Measurements from ENCODE around the gene PFN2. TPM values are rescaled to one million over a fixed set of nuclear protein-coding genes. Genes with fewer than 3 reads are reported as not detected.

The PFN2 gene
- total and polyA plus RNA-seq, 2 donors (not counting 1 experiment from before 2014, with no cell fraction given) = 1.2 to 8.1 TPM

DNA sequence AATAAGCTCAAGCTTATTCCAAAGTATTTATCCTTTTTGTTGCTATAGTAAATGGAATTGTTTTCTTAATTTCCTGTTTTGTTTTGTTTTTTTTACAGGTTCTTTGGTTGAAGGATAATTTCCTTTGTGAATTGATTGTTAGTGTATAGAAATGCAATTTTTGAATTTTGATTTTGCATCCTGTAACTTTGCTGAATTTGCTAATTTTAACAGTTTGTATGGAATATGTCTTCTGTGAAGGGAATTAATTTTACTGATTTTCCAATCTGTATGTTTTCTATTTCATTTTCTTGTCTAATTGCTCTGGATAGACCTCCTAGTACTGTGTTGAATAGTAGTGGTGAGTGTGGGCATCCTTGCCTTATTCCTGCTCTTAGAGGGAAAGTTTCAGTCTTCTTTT, 28.3 kb downstream of the PFN2 start:
- H3K9me3 ChIP-seq (ENCODE audit: control extremely low read depth in 1 of 3, control insufficient read depth in 2 of 3, insufficient read depth in 1 of 3, low read length in 2 of 3) = peaks cover 0 to 6% (median 2%) of the 10 kb centered on the region in 3 donors
- intact Hi-C loops (cut with micrococcal nuclease) = no loop called here
- Mint-ChIP-seq H3K4me1 (peaks cover 16% of the 10 kb centered on the region), H3K27me3 (no peaks in the 10 kb centered on the region), H3K9me3 (ENCODE audit: insufficient read depth) (peaks cover 4% of the 10 kb centered on the region), H3K4me3 (no peak overlapping the region), H3K27ac (no peak overlapping the region)
- ChIA-PET CTCF (no interaction called here), POLR2A (no interaction called here)
- H3K27ac ChIP-seq (ENCODE audit: low read length in 2 of 2) = no peak overlapping the region
- no peak overlapping the region for H2AFZ ChIP-seq (ENCODE audit: insufficient read depth, low read depth, low read length, poor library complexity, severe bottlenecking)
- ATAC-seq (ENCODE audit: low read depth) (no peak), DNase-seq (no peak)
- H3K79me2 ChIP-seq (ENCODE audit: control insufficient read depth, insufficient read depth, low read length) = peaks cover 20% of the 10 kb centered on the region
- peaks cover 10 to 19% of the 10 kb centered on the region in 2 experiments for H3K36me3 ChIP-seq (replicated peaks in 1 of 2; ENCODE audit: control extremely low read depth in 1 of 2, control insufficient read depth in 1 of 2, extremely low read depth in 1 of 2, insufficient read depth in 2 of 2, low read length in 1 of 2)
- H3K4me2 ChIP-seq (replicated peaks; ENCODE audit: low read depth, low read length, poor library complexity, severe bottlenecking) = no peak overlapping the region
- no peak overlapping the region for H3K9ac ChIP-seq (ENCODE audit: low read length)
- H3K4me3 ChIP-seq (ENCODE audit: control extremely low read depth in 1 of 5, extremely low read depth in 1 of 5, insufficient read depth in 1 of 5, low read depth in 2 of 5, low read length in 4 of 5) = no peak overlapping the region
- H4K20me1 ChIP-seq (ENCODE audit: control insufficient read depth, insufficient read depth, low read length, poor library complexity, severe bottlenecking) = peaks cover 10% of the 10 kb centered on the region
- H3K4me1 ChIP-seq (ENCODE audit: control insufficient read depth in 2 of 2, insufficient read depth in 2 of 2, low read length in 2 of 2) = no peaks in the 10 kb centered on the region
- H3K27me3 ChIP-seq (replicated peaks in 1 of 4; ENCODE audit: control extremely low read depth in 1 of 4, control insufficient read depth in 3 of 4, insufficient read depth in 4 of 4, low read length in 3 of 4) = no peaks in the 10 kb centered on the region
- TF ChIP-seq CTCF (IDR thresholded peaks at IDR 0.05) (no peak), EZH2 (IDR thresholded peaks at IDR 0.05; ENCODE audit: borderline replicate concordance, insufficient read depth, low read depth, low read length, poor library complexity, severe bottlenecking) (no peak)

- H3K4me1 Mint-ChIP-seq = peaks cover 13% of the 10 kb centered on the region
- Histone ChIP-seq H3K4me2 (replicated peaks; ENCODE audit: low read depth, low read length, poor library complexity, severe bottlenecking) (no peak overlapping the region), H3K79me2 (ENCODE audit: control insufficient read depth, insufficient read depth, low read length) (peaks cover 20% of the 10 kb centered on the region), H3K27me3 (replicated peaks in 1 of 4; ENCODE audit: control extremely low read depth in 1 of 4, control insufficient read depth in 3 of 4, insufficient read depth in 4 of 4, low read length in 3 of 4) (no peaks in the 10 kb centered on the region), H3K4me3 (ENCODE audit: control extremely low read depth in 1 of 5, extremely low read depth in 1 of 5, insufficient read depth in 1 of 5, low read depth in 2 of 5, low read length in 4 of 5) (no peak overlapping the region), H3K36me3 (replicated peaks in 1 of 2; ENCODE audit: control extremely low read depth in 1 of 2, control insufficient read depth in 1 of 2, extremely low read depth in 1 of 2, insufficient read depth in 2 of 2, low read length in 1 of 2) (peaks cover 10 to 19% of the 10 kb centered on the region in 2 experiments), H4K20me1 (ENCODE audit: control insufficient read depth, insufficient read depth, low read length, poor library complexity, severe bottlenecking) (peaks cover 14% of the 10 kb centered on the region), H2AFZ (ENCODE audit: insufficient read depth, low read depth, low read length, poor library complexity, severe bottlenecking) (no peak overlapping the region), H3K4me1 (ENCODE audit: control insufficient read depth in 2 of 2, insufficient read depth in 2 of 2, low read length in 2 of 2) (no peaks in the 10 kb centered on the region), H3K9me3 (ENCODE audit: control extremely low read depth in 1 of 3, control insufficient read depth in 2 of 3, insufficient read depth in 1 of 3, low read length in 2 of 3) (peaks cover 0 to 6% (median 2%) of the 10 kb centered on the region in 3 donors), H3K27ac (ENCODE audit: low read length in 2 of 2) (no peak overlapping the region), H3K9ac (ENCODE audit: low read length) (no peak overlapping the region)
- no peak overlapping the region for H3K27ac Mint-ChIP-seq
- H3K27me3 Mint-ChIP-seq = no peaks in the 10 kb centered on the region
- ChIA-PET POLR2A (no interaction called here), CTCF (no interaction called here)
- intact Hi-C loops (cut with micrococcal nuclease) = no loop called here
- peaks cover 4% of the 10 kb centered on the region for H3K9me3 Mint-ChIP-seq (ENCODE audit: insufficient read depth)
- no peak overlapping the region for H3K4me3 Mint-ChIP-seq
- WGBS (ENCODE audit: insufficient coverage) = 100% methylated on average over 1 of the region's 1 CpG
- ATAC-seq (ENCODE audit: low read depth) (no peak), DNase-seq (no peak)
- TF ChIP-seq CTCF (IDR thresholded peaks at IDR 0.05) (no peak), EZH2 (IDR thresholded peaks at IDR 0.05; ENCODE audit: borderline replicate concordance, insufficient read depth, low read depth, low read length, poor library complexity, severe bottlenecking) (no peak)
Observed at GRCh38 chr3:149941946-149942345, 28.7 kb downstream of the PFN2 start.

Measured in B cell (primary cell).